Measurements from ENCODE around the gene RPL6. TPM values are rescaled to one million over a fixed set of nuclear protein-coding genes. Genes with fewer than 3 reads are reported as not detected.

The RPL6 gene
- total RNA-seq, 1 experiment from 2014 or later: 2,095 TPM

DNA sequence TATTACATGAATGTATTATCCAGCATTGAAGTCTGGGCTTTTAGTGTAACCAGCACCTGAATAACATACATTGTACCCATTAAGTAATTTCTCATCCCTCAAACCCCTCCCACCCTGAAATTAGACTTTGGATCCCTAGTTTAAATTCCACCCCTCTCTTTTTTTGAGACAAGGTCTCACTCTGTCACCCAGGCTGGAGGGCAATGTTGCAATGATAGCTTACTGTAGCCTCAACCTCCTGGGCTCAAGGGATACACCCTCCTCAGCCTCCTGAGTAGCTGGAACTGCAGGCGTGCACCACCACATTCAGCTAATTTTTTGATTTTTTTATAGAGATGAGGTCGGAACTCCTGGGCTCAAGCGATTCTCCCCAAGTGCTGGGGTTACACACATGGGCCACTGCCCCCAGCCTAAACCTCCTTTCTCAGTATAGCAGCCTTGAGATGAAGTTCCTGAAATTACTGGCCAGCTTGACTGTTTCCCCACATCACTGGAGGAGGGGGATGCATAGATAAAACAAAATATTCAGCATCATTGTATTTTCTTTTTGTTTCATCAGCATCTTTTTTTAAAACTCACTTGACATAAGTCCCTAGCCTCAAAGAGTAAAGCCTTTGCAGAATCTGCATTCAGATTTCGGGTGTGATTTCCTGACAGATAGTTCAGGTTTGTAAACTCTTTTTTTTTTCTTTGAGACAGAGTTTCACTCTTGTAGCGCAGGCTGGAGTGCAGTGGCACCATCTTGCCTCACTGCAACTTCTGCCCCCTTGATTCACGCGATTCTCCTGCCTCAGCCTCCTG lies 16.4 kb upstream of the RPL6 start:
- Mint-ChIP-seq H3K36me3 (ENCODE audit: insufficient read depth, unreplicated experiment) (peaks cover 13% of the 10 kb centered on the region), H3K4me1 (ENCODE audit: insufficient read depth, unreplicated experiment) (peaks cover 38% of the 10 kb centered on the region), H3K4me3 (ENCODE audit: unreplicated experiment) (no peak overlapping the region), H3K9me3 (ENCODE audit: unreplicated experiment) (no peaks in the 10 kb centered on the region), H3K27me3 (ENCODE audit: insufficient read depth, unreplicated experiment) (no peaks in the 10 kb centered on the region), H3K27ac (ENCODE audit: low read depth, unreplicated experiment) (no peak overlapping the region)
- no TSS peak for BruUV-seq (replicated peaks)
- TF ChIP-seq, protein P1, sequence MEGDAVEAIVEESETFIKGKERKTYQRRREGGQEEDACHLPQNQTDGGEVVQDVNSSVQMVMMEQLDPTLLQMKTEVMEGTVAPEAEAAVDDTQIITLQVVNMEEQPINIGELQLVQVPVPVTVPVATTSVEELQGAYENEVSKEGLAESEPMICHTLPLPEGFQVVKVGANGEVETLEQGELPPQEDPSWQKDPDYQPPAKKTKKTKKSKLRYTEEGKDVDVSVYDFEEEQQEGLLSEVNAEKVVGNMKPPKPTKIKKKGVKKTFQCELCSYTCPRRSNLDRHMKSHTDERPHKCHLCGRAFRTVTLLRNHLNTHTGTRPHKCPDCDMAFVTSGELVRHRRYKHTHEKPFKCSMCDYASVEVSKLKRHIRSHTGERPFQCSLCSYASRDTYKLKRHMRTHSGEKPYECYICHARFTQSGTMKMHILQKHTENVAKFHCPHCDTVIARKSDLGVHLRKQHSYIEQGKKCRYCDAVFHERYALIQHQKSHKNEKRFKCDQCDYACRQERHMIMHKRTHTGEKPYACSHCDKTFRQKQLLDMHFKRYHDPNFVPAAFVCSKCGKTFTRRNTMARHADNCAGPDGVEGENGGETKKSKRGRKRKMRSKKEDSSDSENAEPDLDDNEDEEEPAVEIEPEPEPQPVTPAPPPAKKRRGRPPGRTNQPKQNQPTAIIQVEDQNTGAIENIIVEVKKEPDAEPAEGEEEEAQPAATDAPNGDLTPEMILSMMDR (IDR thresholded peaks at IDR 0.05; ENCODE audit: unreplicated experiment): no peak
- intact Hi-C loops (cut with micrococcal nuclease): no loop called here
- DNase-seq (ENCODE audit: unreplicated experiment): no peak
- POLR2A ChIA-PET: no interaction called here
- CTCF ChIA-PET: interaction anchor here (0.7 kb wide), 1 partner anchor 249 kb away, joined by 3 read pairs; no protein-coding TSS in a partner anchor

- BruUV-seq (replicated peaks): no TSS peak
- H3K9me3 Mint-ChIP-seq (ENCODE audit: unreplicated experiment): no peaks in the 10 kb centered on the region
- no peaks in the 10 kb centered on the region for H3K27me3 Mint-ChIP-seq (ENCODE audit: insufficient read depth, unreplicated experiment)
- peaks cover 22% of the 10 kb centered on the region for H3K36me3 Mint-ChIP-seq (ENCODE audit: insufficient read depth, unreplicated experiment)
- ChIA-PET POLR2A (no interaction called here), CTCF (interaction anchor here (0.6 to 0.7 kb wide), 4 partner anchors 8 to 960 kb away, joined by 3 to 4 read pairs (median 4); no protein-coding TSS in a partner anchor)
- intact Hi-C loops (cut with micrococcal nuclease): no loop called here
- DNase-seq (ENCODE audit: unreplicated experiment): no peak
- H3K27ac Mint-ChIP-seq (ENCODE audit: low read depth, unreplicated experiment): no peak overlapping the region
- TF ChIP-seq, protein P1 (IDR thresholded peaks at IDR 0.05; ENCODE audit: unreplicated experiment): no peak
- H3K4me1 Mint-ChIP-seq (ENCODE audit: insufficient read depth, unreplicated experiment): peaks cover 41% of the 10 kb centered on the region
- no peak overlapping the region for H3K4me3 Mint-ChIP-seq (ENCODE audit: unreplicated experiment)
Measured at GRCh38 chr12:112424126-112424525, 14.7 kb upstream of the RPL6 start.

DNA sequence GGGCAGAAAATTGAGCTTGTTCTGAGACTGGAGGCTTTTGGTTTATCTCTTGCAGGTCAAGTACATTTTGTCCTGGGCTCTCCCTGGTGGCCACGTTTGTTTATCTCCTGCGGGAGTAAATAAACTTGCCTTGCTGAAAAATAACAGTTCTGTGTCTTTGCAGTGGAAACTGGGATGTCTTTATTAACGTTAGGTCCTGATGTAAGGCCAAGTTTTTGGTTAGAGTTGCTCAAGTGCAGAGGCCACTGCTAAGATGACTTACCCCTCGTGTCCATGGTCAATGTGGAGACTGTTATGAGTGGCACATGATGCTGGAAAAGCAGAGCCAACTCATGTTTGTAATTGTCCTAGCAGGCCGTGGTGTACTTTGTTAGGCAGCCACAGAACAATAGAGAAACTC lies 13.1 kb upstream of the RPL6 start:
- CTCF ChIA-PET: no interaction called here
- TF ChIP-seq, protein P1 (IDR thresholded peaks at IDR 0.05; ENCODE audit: unreplicated experiment): no peak
- intact Hi-C loops (cut with micrococcal nuclease): no loop called here
- Mint-ChIP-seq H3K27ac (ENCODE audit: low read depth, unreplicated experiment) (no peak overlapping the region), H3K9me3 (ENCODE audit: unreplicated experiment) (no peaks in the 10 kb centered on the region), H3K4me1 (ENCODE audit: insufficient read depth, unreplicated experiment) (peaks cover 34% of the 10 kb centered on the region), H3K4me3 (ENCODE audit: unreplicated experiment) (no peak overlapping the region), H3K27me3 (ENCODE audit: insufficient read depth, unreplicated experiment) (no peaks in the 10 kb centered on the region), H3K36me3 (ENCODE audit: insufficient read depth, unreplicated experiment) (peaks cover 23% of the 10 kb centered on the region)
- no peak for DNase-seq (ENCODE audit: unreplicated experiment)
- POLR2A ChIA-PET: interaction anchor here (0.5 to 1.7 kb wide), 2 partner anchors 18 to 442 kb away, joined by 3 to 4 read pairs; no protein-coding TSS in a partner anchor
- no TSS peak for BruUV-seq (replicated peaks)

GRCh38 chr12:112421363-112421762 lies 12.0 kb upstream of the RPL6 start:
- H3K4me3 Mint-ChIP-seq (ENCODE audit: unreplicated experiment): no peak overlapping the region
- POLR2A ChIA-PET: interaction anchor here (0.7 kb wide), 1 partner anchor 1028 kb away, joined by 3 read pairs; no protein-coding TSS in a partner anchor
- no peaks in the 10 kb centered on the region for H3K9me3 Mint-ChIP-seq (ENCODE audit: unreplicated experiment)
- TF ChIP-seq, protein P1 (IDR thresholded peaks at IDR 0.05; ENCODE audit: unreplicated experiment): no peak
- no peak for DNase-seq (ENCODE audit: unreplicated experiment)
- no TSS peak for BruUV-seq (replicated peaks)
- CTCF ChIA-PET: interaction anchor here (0.5 kb wide), 1 partner anchor 45 kb away, joined by 3 read pairs; no protein-coding TSS in a partner anchor
- intact Hi-C loops (cut with micrococcal nuclease): no loop called here
- H3K27me3 Mint-ChIP-seq (ENCODE audit: insufficient read depth, unreplicated experiment): no peaks in the 10 kb centered on the region
- H3K36me3 Mint-ChIP-seq (ENCODE audit: insufficient read depth, unreplicated experiment): peaks cover 23% of the 10 kb centered on the region
- H3K4me1 Mint-ChIP-seq (ENCODE audit: insufficient read depth, unreplicated experiment): peaks cover 34% of the 10 kb centered on the region
- H3K27ac Mint-ChIP-seq (ENCODE audit: low read depth, unreplicated experiment): no peak overlapping the region

All from MCF 10A (cell line).